Stimulated activated CD4-positive, alpha-beta T cell treated with anti-CD3 and anti-CD28 coated beads, Interleukin-4, amount 100 ng/mL, for 48 hours (primary cell): ENCODE data around the gene PMF1.
"Not testable (repeated sequence)": the region's sequence is repeated elsewhere in the genome, so short reads cannot be mapped to it uniquely, and the experiment has no call there.

ENCODE experiments used
- DNase-seq, 2 donors: peaks; one replicate each; pipeline ENCODE4 v3.0.0-alpha.2; 2020; ENCODE audit warnings: low read depth in 2 of 2

The PMF1 gene

DNA sequence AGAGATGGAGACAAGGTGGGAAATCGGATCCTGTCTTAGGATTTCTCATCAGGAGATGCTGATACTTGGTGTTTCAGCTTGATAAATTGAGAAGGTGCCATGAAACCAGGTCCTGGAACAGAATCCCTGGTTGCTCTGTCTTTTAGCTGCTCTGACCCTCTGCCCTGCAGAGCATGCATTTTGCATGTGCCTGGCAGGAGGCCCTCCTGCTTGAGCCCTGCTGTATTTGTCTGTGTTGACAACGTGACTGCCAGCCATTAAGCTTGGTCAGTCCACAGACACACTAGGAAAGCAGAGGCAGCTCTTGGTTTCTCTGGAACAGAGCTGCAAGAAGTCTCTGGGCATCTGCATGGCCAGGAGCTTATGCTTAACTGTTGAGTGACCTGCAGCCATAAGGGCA, 16.4 kb upstream of the PMF1 start:
- no peak for DNase-seq

DNA sequence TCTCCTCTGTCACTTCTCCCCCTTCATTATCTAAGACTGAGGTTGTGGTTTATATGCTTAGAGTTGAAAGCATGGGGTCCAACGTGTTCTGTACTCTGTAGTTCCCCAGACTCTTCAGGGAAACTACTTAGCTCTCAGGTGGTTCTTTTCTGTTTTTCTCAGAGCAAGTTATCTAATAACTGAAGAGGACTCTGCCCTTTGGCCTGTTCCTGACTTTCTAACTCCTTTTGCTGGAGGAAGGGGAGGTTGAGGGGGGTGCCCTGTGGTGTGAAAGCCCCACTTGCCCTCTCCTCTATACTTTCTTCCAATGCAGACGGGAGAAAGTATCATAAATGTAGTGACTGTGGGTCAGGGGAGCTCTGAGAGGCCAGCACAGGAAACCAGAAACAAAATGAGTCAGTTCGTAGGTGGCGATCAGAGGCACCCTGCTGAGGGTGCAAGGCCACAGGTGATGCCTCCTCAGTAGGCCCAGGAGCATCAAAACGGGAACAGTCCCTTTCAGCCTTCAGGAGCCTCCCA, 13.9 kb upstream of the PMF1 start:
- no peak for DNase-seq

DNA sequence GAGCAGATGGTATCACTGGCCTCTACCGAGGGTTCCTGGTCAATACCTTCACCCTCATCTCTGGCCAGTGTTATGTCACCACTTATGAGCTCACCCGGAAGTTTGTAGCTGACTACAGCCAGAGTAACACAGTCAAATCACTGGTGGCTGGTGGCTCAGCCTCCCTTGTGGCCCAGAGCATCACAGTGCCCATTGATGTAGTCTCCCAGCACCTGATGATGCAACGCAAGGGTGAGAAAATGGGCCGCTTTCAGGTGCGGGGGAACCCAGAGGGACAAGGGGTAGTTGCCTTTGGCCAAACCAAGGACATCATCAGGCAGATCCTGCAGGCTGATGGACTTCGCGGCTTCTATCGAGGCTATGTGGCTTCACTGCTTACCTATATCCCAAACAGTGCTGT, 12.8 kb upstream of the PMF1 start:
- DNase-seq = no peak

DNA sequence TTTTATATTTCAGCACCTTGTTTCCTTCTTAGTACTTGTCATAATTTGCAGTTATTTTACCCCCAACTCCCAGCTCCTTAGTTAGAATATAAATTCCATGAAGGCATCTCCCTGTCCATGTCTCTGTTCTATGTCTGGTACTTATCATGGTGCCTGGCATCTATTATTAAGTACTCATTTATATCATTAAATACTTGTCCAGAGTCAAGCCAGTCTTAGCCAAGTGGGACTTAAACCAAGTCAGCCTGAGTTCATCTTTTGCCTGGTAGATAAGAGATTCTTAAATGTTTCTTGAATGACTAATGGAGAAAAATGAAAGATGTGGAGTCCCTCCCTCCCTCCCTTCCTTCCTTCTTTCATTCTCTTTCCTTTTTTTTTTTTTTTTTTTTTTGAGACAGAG, 9.5 kb upstream of the PMF1 start:
- DNase-seq = no peak

DNA sequence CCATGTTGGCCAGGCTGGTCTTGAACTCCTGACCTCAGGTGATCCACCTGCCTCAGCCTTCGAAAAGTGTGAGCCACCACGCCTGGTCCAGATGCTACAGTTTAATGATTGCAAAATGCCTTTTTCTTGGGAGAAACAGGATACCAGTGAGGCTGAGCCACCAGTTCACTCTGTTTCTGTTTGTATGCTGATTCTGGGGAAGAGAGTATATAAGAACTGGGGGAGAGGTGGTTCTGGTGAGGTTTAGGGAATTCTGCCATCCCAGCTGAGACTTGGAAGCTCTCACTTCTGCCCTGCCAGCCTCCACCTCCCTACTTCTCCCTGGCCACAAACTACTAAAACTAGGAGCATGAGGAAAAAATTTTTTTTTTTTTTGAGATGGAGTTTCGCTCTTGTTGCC, 8.1 kb upstream of the PMF1 start:
- no peak for DNase-seq

DNA sequence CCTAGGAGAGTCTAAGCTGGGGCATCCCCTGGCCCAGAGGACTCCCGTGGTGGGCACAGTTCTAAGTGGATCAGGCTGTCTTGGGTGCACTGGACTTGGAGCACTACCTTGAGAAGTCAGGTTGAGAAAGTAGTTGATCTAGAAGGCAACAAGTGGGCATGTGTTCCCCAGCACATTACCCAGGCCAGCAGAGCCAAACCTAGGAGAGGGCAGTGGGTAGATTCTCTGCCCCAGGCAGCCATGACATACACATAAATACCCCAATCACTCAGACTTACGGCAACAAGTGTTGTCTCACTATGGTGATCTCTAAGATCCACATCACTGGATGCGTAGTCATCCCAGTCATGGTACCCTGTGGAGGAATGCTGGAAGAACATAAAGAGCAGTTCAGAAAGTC, 1.6 kb upstream of the PMF1 start:
- DNase-seq = no peak

DNA sequence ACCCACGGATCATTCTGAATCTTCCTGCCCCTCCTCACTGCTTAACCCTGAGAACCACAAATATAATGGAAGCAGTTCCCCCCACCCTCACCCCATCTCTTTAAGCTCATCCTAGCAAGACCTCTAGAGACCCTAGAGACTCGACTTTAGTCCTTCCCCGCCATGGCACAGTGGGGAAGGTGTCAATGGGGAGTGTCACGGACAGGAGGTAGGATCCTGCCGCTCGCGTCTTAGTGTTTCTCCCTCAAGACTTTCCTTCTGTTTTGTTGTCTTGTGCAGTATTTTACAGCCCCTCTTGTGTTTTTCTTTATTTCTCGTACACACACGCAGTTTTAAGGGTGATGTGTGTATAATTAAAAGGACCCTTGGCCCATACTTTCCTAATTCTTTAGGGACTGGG, 677 bp upstream of the PMF1 start:
- no peak for DNase-seq

DNA sequence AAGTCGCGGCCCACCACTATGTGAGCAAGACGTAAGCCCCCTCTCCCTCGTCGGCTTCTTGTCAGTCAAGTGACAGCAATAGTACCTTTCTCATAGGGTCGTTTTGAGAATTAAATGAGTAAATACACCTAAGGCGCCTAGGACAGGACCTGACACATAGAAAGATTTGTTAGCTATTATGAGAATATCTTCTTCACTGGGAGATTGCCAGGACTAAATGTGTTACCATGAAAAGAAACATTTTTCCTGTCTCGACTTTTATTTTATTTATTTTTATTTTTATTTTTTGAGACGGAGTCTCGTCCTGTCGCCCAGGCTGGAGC, 798 bp downstream of the PMF1 start:
- no peak for DNase-seq

DNA sequence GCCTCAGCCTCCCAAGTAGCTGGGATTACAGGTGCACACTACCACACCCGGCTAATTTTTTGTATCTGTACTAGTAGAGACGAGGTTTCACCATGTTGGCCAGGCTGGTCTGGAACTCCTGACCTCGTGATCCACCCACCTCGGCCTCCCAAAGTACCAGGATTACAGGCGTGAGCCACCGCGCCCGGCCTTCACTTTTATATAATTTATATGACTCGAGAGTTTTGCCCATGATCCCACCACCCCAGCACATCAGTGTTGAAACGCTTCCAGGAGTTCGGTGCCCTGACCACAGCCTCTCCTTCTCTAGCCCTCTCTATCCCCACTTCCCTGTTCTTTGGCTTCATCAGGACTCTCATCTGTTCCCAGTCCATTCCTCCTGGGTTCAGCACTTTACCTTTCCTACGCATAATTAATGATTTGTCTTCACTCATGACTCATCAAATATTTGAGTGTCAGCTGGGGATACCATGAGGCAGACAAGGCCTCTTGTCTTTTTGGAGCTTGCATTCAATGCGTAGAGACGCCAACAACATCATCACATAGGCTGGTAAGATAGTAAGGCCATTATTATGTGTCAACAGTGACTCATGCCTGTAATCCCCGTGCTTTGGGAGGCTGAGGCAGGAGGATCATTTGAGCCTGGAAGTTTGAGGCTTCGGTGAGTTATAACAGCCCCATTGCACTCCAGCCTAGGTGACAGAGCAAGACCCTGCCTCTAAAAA, 1.4 kb downstream of the PMF1 start:
- no peak for DNase-seq

DNA sequence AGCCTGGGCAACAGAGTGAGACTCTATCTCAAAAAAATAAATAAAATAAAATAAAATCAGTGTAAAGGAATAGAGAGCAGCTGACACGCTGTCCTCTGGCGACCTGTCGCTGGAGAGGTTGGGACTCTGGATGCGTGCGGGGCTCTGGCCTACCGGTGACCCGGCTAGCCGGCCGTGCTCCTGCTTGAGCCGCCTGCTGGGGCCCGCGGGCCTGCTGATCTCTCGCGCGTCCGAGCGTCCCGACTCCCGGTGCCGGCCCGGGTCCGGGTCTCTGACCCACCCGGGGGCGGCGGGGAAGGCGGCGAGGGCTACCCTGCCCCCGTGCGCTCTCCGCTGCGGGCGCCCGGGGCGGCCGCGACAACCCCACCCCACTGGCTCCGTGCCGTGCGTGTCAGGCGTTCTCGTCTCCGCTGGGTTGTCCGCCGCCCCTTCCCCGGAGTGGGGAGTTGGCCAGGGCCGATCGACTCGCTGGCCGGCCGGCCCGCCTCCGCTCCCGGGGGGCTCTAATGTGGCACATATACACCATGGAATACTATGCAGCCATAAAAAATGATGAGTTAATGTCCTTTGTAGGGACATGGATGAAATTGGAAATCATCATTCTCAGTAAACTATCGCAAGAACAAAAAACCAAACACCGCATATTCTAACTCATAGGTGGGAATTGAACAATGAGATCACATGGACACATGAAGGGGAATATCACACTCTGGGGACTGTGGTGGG, 3.7 kb downstream of the PMF1 start:
- not testable (repeated sequence) for DNase-seq

DNA sequence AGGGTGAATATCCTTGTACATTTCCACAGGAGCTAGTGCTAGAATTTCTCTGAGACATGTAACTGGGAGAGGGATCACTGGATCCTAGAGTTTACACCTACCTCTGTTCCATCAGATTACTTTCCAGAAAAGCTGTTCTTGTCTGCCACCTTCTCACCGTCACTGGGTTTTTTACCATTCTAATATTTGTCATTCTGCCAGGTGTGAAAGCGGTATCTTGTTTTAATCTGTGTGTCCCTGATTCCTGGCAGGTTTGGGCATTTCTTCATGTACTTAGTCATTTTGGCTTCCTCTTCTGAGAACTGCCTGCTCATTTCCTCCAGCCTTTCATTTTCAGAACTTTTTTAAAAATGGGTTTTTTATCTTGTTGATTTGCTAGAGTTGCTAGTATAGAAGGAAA, 5.1 kb downstream of the PMF1 start:
- no peak for DNase-seq

DNA sequence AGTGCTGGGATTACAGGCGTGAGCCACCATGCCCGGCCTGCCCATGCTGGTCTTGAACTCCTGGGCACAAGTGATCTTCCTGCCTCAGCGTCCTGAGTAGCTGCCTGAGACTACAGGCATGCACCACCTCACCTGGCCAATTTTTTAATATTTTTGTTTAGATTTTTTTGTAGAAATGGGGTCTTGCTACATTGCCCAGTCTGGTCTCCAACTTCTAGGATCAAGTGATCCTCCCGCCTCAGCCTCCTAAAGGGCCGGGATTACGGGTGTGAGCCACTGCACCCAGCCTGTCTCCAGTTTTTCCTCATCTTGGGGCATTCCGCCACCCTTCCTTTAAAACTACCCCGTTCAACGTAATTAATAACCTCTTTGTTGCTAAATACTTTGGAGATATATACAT, 7.4 kb downstream of the PMF1 start:
- DNase-seq = no peak

DNA sequence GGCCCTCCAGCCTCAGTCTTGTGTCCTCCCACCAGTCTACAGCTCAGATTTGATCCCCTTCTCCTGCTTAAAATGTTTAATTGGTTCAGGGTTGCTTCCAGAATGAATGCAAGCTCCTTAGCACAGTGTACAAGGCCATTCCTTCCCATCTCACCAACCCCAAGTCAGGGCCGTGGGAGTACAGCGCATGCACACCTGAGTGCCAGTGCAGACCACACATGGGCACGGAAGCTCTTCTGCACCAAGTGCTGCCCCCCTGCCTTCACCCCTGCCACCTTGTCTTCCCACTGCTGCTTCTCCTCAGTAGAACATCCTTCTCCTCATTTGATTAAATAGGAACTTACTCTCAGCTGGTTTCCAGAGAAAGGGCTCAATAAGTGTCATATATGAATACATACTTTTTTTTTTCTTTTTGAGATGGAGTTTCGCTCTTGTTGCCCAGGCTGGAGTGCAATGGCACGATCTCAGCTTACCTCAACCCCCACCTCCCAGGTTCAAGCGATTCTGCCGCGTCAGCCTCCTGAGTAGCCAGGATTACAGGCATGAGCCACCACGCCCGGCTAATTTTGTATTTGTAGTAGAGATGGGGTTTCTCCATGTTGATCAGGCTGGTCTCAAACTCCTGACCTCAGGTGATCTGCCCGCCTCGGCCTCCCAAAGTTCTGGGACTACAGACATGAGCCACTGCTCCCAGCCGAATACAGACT, 9.3 kb downstream of the PMF1 start:
- no peak for DNase-seq

DNA sequence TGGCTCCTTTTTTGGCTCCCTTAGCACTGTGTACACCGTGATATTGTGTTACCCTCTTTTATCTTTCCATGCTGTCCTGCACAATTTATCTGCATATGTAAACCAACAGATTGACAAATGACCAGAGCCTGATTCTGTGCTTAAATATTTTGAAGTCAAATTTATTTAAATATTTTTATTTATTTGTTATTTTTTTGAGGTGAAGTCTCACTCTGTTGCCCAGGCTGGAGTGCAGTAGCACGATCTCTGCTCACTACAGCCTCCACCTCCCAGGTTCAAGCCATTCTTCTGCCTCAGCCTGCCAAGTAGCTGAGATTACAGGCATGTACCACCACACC, 12.8 kb downstream of the PMF1 start:
- no peak for DNase-seq

DNA sequence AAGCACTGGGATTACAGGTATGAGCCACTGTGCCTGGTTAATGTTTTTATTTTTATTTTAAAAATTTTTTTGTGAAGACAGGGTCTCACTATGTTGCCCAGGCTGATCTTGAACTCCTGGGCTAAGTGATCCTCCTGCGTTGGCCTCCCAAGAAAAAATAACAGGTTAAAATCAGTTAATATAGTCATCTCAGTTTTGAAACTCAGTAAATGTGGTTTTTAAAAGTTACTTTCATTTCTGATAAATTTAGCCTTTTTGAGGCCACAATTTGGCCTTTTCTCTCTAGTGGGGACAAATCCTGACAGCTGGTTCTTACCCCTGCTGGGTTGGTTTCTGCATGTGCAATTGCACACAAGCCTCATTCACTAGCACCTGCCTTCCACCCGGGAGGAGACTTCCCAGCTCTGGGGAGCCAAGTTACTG, 13.3 kb downstream of the PMF1 start:
- DNase-seq = no peak

DNA sequence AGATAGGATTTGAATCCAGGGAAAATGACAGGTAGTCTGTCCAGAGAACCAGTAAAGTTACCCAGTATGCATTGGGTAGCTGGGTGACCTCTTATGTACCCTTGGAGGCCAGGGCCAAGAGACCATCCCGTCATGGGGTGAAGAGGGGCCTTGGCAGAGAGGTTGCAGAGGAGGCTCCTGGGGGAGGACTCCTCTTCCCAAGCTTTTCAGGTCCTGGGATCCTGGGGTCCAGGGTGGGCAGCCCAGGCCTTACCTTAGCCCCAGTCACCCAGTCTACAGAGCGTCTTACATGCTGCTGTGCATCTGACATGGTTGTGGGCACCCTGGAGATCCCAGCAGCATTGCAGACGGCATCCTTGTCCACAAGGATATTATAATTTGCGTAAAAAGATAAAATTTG, 14.0 kb downstream of the PMF1 start:
- no peak for DNase-seq

DNA sequence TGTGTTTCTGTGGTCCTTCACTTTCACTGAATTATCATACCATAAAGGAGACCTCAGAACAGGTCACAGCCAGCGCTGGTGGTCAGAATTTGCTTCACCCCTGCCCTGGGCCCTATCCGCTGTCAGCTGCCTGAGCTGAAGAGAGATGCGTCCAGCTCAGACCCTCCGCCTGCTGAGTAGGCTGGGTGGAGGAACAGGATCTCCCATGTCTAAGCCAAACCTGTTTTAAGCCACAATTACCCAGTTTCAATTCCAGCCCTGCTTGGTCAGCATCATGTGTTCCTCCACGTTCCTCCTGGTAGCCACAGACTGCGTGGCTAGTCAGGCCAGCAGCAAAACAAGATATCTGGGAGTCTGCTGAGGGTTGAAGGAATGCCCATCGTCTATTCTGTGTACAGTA, 15.7 kb downstream of the PMF1 start:
- DNase-seq = no peak

DNA sequence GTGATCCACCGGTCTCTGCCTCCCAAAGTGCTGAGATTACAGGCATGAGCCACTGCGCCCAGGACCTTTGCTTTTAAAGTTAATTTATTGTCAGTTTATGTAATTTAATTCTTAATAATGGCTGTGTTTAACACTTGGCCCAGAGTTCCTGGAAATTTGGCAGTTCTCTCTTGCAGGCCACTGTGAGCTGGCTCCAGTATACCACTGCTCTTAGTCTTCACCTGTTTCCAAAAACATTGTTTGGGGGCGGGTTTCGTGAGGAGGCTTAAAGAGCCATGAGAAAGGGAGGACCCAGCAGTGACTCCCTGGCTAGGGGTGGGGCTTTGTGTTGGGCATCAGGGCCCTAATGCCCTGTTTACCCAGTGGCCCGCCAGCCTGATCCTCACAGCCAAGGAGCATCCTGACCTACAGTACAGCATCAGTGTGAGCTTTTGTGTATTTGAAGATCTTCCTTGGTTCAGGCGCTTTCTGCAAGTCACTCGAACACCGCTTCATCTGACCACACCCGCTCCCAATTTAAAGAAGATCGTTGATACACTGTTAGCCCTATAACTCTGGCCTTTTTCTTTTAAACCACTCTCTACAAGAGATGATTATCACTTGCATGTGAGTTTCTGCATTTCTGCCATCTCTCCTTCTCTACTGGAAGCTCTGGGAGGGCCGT, 17.1 kb downstream of the PMF1 start:
- no peak for DNase-seq

DNA sequence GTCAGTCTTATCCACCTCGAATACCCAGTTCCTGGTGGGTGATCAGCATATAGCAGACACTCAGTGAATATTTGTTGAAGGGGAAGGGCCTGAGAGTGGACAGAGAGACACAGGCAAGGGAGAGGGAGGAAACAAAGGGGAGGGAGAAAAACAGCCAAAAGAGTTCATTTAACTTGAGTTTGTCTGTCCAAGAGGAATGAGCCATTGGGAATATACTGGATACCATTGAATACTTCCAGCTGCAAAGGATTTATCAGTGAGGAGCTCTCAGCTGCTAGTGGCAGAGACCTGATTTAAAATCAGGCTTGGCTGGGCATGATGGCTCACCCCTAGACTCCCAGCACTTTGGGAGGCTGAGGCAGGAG, 17.6 kb downstream of the PMF1 start:
- DNase-seq = no peak

DNA sequence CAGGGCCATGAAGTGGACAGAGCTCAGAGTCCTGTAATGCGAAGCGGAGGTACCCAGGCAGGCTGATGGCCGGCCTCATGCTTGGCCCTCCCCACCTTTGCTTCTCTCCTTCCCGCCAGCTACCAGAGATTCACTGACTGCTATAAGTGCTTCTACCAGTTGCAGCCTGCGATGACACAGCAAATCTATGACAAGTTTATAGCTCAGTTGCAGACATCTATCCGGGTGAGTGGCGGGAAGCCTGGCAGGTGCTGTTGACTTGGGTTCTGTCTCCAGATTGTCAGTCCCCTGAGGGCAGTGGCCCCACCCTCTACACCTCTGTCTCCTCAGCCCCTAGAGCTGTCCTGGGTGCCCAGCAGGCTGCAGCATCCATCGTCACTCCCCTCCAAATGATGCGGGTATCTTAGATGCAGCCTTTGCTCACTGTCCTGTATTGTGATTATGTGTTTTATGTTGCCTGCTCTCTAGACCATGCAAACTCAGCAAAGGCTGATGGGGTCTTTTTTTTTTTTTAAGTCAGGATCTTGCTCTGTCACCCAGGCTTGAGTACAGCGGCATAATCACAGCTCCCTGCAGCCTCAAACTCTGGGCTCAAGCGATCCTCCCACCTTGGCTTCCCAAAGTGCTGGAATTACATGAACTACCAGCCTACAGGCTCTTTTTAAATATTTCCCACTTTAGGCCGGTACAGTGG, 19.5 kb downstream of the PMF1 start:
- DNase-seq = no peak

DNA sequence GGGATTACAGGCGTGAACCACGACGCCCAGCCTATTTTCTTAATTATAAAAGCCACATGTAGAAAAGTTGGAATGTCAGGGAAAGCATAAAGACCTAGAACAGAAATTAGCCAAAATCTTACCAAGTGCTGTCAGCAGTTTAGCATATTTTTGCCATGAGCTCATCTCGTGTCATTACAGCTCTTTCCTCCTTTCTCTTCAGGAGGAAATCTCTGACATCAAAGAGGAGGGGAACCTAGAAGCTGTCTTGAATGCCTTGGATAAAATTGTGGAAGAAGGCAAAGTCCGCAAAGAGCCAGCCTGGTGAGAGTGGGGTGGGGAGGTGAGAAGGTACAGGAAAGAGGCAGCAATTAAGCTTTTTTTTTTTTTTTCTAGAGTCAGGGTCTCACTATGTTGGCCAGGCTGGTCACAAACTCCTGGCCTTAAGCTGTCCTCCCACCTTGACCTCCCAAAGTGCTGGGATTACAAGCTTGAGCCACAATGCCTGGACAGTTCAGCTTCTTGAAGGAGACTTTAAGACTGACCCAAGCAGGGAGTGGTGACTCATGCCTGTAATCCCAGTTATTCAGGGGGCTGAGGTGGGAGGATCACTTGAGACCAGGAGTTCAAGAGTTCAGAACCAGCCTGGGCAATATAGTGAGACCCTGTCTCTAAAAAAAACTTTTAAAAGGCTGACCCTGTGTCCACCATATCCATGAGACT, 20.8 kb downstream of the PMF1 start:
- no peak for DNase-seq
